GM19351 (cell line): Measurements from ENCODE around the gene USP17L25.
"Not testable (repeated sequence)": the region's sequence is repeated elsewhere in the genome, so short reads cannot be mapped to it uniquely, and the experiment has no call there.

Source experiments
- ATAC-seq: cut with Tn5 transposase; IDR thresholded peaks from one replicate; pipeline ENCODE4 v1.9.1; 2021; ENCODE audit warnings: mild to moderate bottlenecking, moderate library complexity; ENCODE audit not compliant: unreplicated experiment

The USP17L25 gene

GRCh38 chr4:9329611-9330010 is at the start of gene USP17L25:
Gene USP17L25, plus strand, starts transcription at chr4:9329911. Its CDS starts 0 bp downstream, at chr4:9329911.
- ATAC-seq, result not testable (repeated sequence)

GRCh38 chr4:9324191-9324590 is 5.5 kb upstream of the USP17L25 start:
- ATAC-seq, result not testable (repeated sequence)

- ATAC-seq, result not testable (repeated sequence)
Measured at GRCh38 chr4:9324865-9325264, 4.8 kb upstream of the USP17L25 start, which contains the start of gene USP17L24. Gene USP17L24, plus strand, starts transcription at chr4:9325165. Its CDS starts 0 bp downstream, at chr4:9325165.

GRCh38 chr4:9334358-9334757 is 4.6 kb downstream of the USP17L25 start, which contains the start of gene USP17L26:
Gene USP17L26, plus strand, starts transcription at chr4:9334658. Its CDS starts 0 bp downstream, at chr4:9334658.
- not testable (repeated sequence) for ATAC-seq

GRCh38 chr4:9339103-9339502 is 9.4 kb downstream of the USP17L25 start, which contains the start of gene USP17L5:
Gene USP17L5, plus strand, starts transcription at chr4:9339403. Its CDS starts 0 bp downstream, at chr4:9339403.
- ATAC-seq, result not testable (repeated sequence)

GRCh38 chr4:9343848-9344247 is 14.1 kb downstream of the USP17L25 start, which contains the start of gene USP17L27:
Gene USP17L27, plus strand, starts transcription at chr4:9344148. Its CDS starts 0 bp downstream, at chr4:9344148.
- not testable (repeated sequence) for ATAC-seq

GRCh38 chr4:9348593-9348992 is 18.9 kb downstream of the USP17L25 start, which contains the start of gene USP17L28:
Gene USP17L28, plus strand, starts transcription at chr4:9348893. Its CDS starts 0 bp downstream, at chr4:9348893.
- ATAC-seq, result not testable (repeated sequence)

GRCh38 chr4:9350866-9351265 is 21.2 kb downstream of the USP17L25 start:
- not testable (repeated sequence) for ATAC-seq

GRCh38 chr4:9353338-9353737 is 23.6 kb downstream of the USP17L25 start, which contains the start of gene USP17L29:
Gene USP17L29, plus strand, starts transcription at chr4:9353638. Its CDS starts 0 bp downstream, at chr4:9353638.
- ATAC-seq, result not testable (repeated sequence)

- not testable (repeated sequence) for ATAC-seq
Measured at GRCh38 chr4:9362829-9363228, 33.1 kb downstream of the USP17L25 start, which contains the start of gene USP17L30. Gene USP17L30, plus strand, starts transcription at chr4:9363129. Its CDS starts 0 bp downstream, at chr4:9363129.

GRCh38 chr4:9379881-9380280 is 50.2 kb downstream of the USP17L25 start:
- not testable (repeated sequence) for ATAC-seq
